Measurements from ENCODE around the gene RNF4.

GRCh38 chr4:2511645-2512131, 42.8 kb downstream of the RNF4 start:
- TF ChIP-seq CTCF (IDR thresholded peaks at IDR 0.05) (no peak), ZFX (IDR thresholded peaks at IDR 0.05; ENCODE audit: borderline replicate concordance) (no peak)
